GM19240 (cell line): ENCODE results near the gene EIF4A2.
"Not testable (repeated sequence)": the region's sequence is repeated elsewhere in the genome, so short reads cannot be mapped to it uniquely, and the experiment has no call there.

ENCODE experiments used
- DNase-seq: peaks from one replicate; pipeline ENCODE4 v3.0.0; 2011; ENCODE audit warnings: low spot score; ENCODE audit not compliant: insufficient read length

The EIF4A2 gene

GRCh38 chr3:186818956-186819355 is 35.6 kb downstream of the EIF4A2 start:
- DNase-seq = no peak

GRCh38 chr3:186821429-186822387 is 38.3 kb downstream of the EIF4A2 start:
- no peak for DNase-seq

- DNase-seq = not testable (repeated sequence)
Observed at GRCh38 chr3:186822388-186822759, 39.0 kb downstream of the EIF4A2 start.

GRCh38 chr3:186823386-186823785 is 40.0 kb downstream of the EIF4A2 start:
- DNase-seq = no peak

GRCh38 chr3:186824430-186825139 is 41.2 kb downstream of the EIF4A2 start:
- DNase-seq = no peak

- no peak for DNase-seq
Observed at GRCh38 chr3:186825294-186825821, 42.0 kb downstream of the EIF4A2 start.

GRCh38 chr3:186825872-186826409 is 42.6 kb downstream of the EIF4A2 start:
- no peak for DNase-seq

GRCh38 chr3:186826410-186826975 is 43.1 kb downstream of the EIF4A2 start:
- DNase-seq = no peak

- DNase-seq = peak; percentile 92
Observed at GRCh38 chr3:186826976-186827857, 43.8 kb downstream of the EIF4A2 start.

- no peak for DNase-seq
Observed at GRCh38 chr3:186828340-186828739, 45.0 kb downstream of the EIF4A2 start.

GRCh38 chr3:186831798-186832197 is 48.4 kb downstream of the EIF4A2 start:
- DNase-seq = no peak

GRCh38 chr3:186832276-186832675 is 48.9 kb downstream of the EIF4A2 start:
- no peak for DNase-seq
